GM23338 (cell line): ENCODE data around the gene TOR1B. TPM values are rescaled to one million over a fixed set of nuclear protein-coding genes. Genes with fewer than 3 reads are reported as not detected.

Source experiments
- ATAC-seq: fragments of 200-7000 bp; cut with Tn5 transposase; 3 replicates; pipeline ENCODE4 v1.9.1; 2020
- DNase-seq: peaks from one replicate; pipeline ENCODE4 v3.0.0-alpha.2; 2015; ENCODE audit warnings: low spot score
- H2AFZ ChIP-seq: fragments of 200-600 bp; sonication (generic); 2 replicates; pipeline ENCODE4 v1.8.0; 2016; ENCODE audit warnings: antibody characterized with exemption, mild to moderate bottlenecking, moderate library complexity
- H3F3A ChIP-seq: fragments of 200-600 bp; sonication (generic); replicated peaks from 2 replicates; pipeline ENCODE4 v1.8.0; 2017; ENCODE audit warnings: antibody characterized with exemption, mixed run types, low read depth
- H3K27ac ChIP-seq: fragments of 200-600 bp; sonication (generic); 2 replicates; pipeline ENCODE4 v1.6.1; 2016; ENCODE audit warnings: low read depth
- H3K27me3 ChIP-seq: fragments of 200-600 bp; sonication (generic); 2 replicates; pipeline ENCODE4 v1.8.0; 2016; ENCODE audit warnings: mild to moderate bottlenecking, mixed run types, moderate library complexity; ENCODE audit not compliant: insufficient read depth
- H3K36me3 ChIP-seq: fragments of 200-600 bp; sonication (generic); 2 replicates; pipeline ENCODE4 v1.8.0; 2016; ENCODE audit warnings: mild to moderate bottlenecking; ENCODE audit not compliant: insufficient read depth
- H3K4me1 ChIP-seq: fragments of 200-600 bp; sonication (generic); 2 replicates; pipeline ENCODE4 v1.8.0; 2016; ENCODE audit warnings: mild to moderate bottlenecking, moderate library complexity; ENCODE audit not compliant: insufficient read depth
- H3K4me2 ChIP-seq: fragments of 200-600 bp; sonication (generic); 2 replicates; pipeline ENCODE4 v1.7.1; 2017; ENCODE audit warnings: mixed run types
- H3K4me3 ChIP-seq: fragments of 200-600 bp; sonication (generic); 2 replicates; pipeline ENCODE4 v1.6.1; 2016; ENCODE audit warnings: mixed run types
- H3K79me2 ChIP-seq: fragments of 200-600 bp; sonication (generic); replicated peaks from 2 replicates; pipeline ENCODE4 v1.8.0; 2017; ENCODE audit warnings: mild to moderate bottlenecking; ENCODE audit not compliant: insufficient read depth
- H3K9me2 ChIP-seq: fragments of 200-600 bp; sonication (generic); 2 replicates; pipeline ENCODE4 v1.8.0; 2017; ENCODE audit not compliant: insufficient read depth
- H4K20me1 ChIP-seq: fragments of 200-600 bp; sonication (generic); replicated peaks from 2 replicates; pipeline ENCODE4 v1.8.0; 2017; ENCODE audit warnings: mild to moderate bottlenecking; ENCODE audit not compliant: insufficient read depth
- H3K27ac Mint-ChIP-seq: 2 replicates; pipeline ENCODE4 v1.8.0; 2020; ENCODE audit warnings: inconsistent platforms, mild to moderate bottlenecking, moderate library complexity, mixed read lengths
- H3K27me3 Mint-ChIP-seq: 3 replicates; pipeline ENCODE4 v1.8.0; 2022; ENCODE audit warnings: low read depth, mild to moderate bottlenecking, moderate library complexity, mixed read lengths, inconsistent platforms; ENCODE audit not compliant: insufficient read depth, poor library complexity
- H3K36me3 Mint-ChIP-seq: 3 replicates; pipeline ENCODE4 v1.8.0; 2021; ENCODE audit warnings: low read depth, mild to moderate bottlenecking, inconsistent platforms, moderate library complexity, mixed read lengths
- H3K4me1 Mint-ChIP-seq: 3 replicates; pipeline ENCODE4 v1.8.0; 2020; ENCODE audit warnings: mild to moderate bottlenecking, inconsistent platforms, mixed read lengths
- H3K4me3 Mint-ChIP-seq: 3 replicates; pipeline ENCODE4 v1.8.0; 2021; ENCODE audit warnings: moderate library complexity, mild to moderate bottlenecking, inconsistent platforms, mixed read lengths
- H3K9me3 Mint-ChIP-seq: 3 replicates; pipeline ENCODE4 v1.8.0; 2020; ENCODE audit warnings: moderate library complexity, mild to moderate bottlenecking, inconsistent platforms, mixed read lengths
- CREB1 ChIP-seq: fragments of 250-450 bp; sonication (Bioruptor Pico); IDR thresholded peaks from 2 replicates; pipeline ENCODE4 v1.5.0; 2020; ENCODE audit warnings: low read depth, mild to moderate bottlenecking, moderate library complexity
- EZH2phosphoT487 ChIP-seq: fragments of 200-600 bp; sonication (generic); IDR thresholded peaks from one replicate; pipeline ENCODE4 v1.8.1; 2018; ENCODE audit warnings: antibody characterized with exemption; ENCODE audit not compliant: unreplicated experiment
- NANOG ChIP-seq: IDR thresholded peaks from 2 replicates; pipeline ENCODE4 v1.6.1; 2016; ENCODE audit warnings: antibody characterized with exemption, borderline replicate concordance
- STAT1 ChIP-seq: IDR thresholded peaks from one replicate; pipeline ENCODE4 v1.6.1; 2016; ENCODE audit warnings: antibody characterized with exemption; ENCODE audit not compliant: unreplicated experiment
- ZNF114 ChIP-seq: fragments of 250-450 bp; sonication (Bioruptor Pico); IDR thresholded peaks from 2 replicates; pipeline ENCODE4 v1.5.0; 2020; ENCODE audit warnings: mild to moderate bottlenecking, moderate library complexity
- polyA plus RNA-seq: library from polyadenylated mRNA; unstranded; fragments of >200 nt; fragmentation: Nextera tagmentation; extraction: Ambion mirVana; gene quantifications from 2 replicates; pipeline ENCODE4 v1.2.1, GENCODE V29; 2016
- total RNA-seq: library from RNA; depleted of rRNA; stranded (reverse); fragments of >200 nt; shearing (Covaris generic); gene quantifications from 2 replicates; pipeline ENCODE4 v1.2.3, GENCODE V29; 2014
- TF ChIP-seq, protein P1 (sequence below): IDR thresholded peaks from one replicate; pipeline ENCODE4 v1.6.1; 2018; ENCODE audit warnings: antibody characterized with exemption; ENCODE audit not compliant: unreplicated experiment
- TF ChIP-seq, protein P2 (sequence below): IDR thresholded peaks from 2 replicates; pipeline ENCODE4 v1.6.1; 2016; ENCODE audit warnings: antibody characterized with exemption
- TF ChIP-seq, protein P3 (sequence below), 2 experiments: fragments of 200-600 bp in 1 of 2; sonication (generic) in 1 of 2; conservative IDR thresholded peaks; 2 replicates each; pipeline versions ENCODE4 v1.5.1 to v1.6.1; 2016 to 2017; ENCODE audit warnings: antibody characterized with exemption in 2 of 2, low read depth in 2 of 2, mild to moderate bottlenecking in 2 of 2, moderate library complexity in 1 of 2

Gene TOR1B
- total and polyA plus RNA-seq, 2 experiments from 2014 or later, result 10.6 to 42.4 TPM

DNA sequence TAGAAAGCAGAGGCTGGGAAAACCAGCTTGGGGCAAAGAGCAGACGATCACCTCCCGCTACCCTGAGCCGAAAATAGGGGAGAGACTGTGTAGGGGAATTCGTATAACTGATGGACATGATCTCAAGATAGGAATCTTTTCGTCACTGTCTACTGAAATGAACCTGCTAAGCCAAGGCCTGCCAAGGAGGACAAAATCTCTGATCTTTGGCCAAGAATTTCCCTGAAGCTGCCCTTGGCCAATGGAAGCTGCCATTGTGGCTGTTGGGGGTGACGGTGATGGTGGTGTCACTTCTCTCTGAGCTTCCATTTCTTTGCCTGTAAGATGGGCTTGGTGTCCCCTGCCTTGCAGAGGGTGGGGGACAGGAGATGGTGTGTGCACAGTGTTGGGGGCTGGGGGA lies 46.8 kb upstream of the TOR1B start (continued):
- TF ChIP-seq, protein P1, sequence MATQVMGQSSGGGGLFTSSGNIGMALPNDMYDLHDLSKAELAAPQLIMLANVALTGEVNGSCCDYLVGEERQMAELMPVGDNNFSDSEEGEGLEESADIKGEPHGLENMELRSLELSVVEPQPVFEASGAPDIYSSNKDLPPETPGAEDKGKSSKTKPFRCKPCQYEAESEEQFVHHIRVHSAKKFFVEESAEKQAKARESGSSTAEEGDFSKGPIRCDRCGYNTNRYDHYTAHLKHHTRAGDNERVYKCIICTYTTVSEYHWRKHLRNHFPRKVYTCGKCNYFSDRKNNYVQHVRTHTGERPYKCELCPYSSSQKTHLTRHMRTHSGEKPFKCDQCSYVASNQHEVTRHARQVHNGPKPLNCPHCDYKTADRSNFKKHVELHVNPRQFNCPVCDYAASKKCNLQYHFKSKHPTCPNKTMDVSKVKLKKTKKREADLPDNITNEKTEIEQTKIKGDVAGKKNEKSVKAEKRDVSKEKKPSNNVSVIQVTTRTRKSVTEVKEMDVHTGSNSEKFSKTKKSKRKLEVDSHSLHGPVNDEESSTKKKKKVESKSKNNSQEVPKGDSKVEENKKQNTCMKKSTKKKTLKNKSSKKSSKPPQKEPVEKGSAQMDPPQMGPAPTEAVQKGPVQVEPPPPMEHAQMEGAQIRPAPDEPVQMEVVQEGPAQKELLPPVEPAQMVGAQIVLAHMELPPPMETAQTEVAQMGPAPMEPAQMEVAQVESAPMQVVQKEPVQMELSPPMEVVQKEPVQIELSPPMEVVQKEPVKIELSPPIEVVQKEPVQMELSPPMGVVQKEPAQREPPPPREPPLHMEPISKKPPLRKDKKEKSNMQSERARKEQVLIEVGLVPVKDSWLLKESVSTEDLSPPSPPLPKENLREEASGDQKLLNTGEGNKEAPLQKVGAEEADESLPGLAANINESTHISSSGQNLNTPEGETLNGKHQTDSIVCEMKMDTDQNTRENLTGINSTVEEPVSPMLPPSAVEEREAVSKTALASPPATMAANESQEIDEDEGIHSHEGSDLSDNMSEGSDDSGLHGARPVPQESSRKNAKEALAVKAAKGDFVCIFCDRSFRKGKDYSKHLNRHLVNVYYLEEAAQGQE, result no peak

DNA sequence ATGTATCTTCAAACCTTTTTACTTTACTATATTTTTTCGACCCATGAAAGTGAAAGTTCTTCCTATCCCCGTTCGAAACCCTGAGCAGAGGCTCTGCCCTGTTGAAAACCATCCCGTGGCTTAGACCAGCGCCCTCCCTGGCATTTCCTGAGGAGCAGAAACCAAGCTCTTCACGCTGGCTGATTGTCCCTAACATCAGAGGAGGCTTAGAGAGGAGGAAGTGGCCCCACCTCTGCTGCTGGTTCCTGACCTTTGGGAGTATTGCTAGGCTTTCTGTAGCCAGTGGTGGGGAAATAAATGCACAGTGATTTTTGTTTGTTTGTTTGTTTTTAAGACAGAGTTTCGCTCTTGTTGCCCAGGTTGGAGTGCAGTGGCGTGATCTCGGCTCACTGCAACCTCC lies 45.9 kb upstream of the TOR1B start:
- Histone ChIP-seq H2AFZ (no peak overlapping the region), H3K36me3 (no peaks in the 10 kb centered on the region), H3K4me1 (peaks cover 9% of the 10 kb centered on the region), H3K79me2 (no peaks in the 10 kb centered on the region), H3K27ac (no peak overlapping the region), H3K9me2 (no peaks in the 10 kb centered on the region), H4K20me1 (no peaks in the 10 kb centered on the region), H3K27me3 (no peaks in the 10 kb centered on the region), H3K4me2 (no peak overlapping the region), H3F3A (0 out of 2 replicates have a peak, but pooled peaks cover 4% of the 10 kb centered on the region), H3K4me3 (no peak overlapping the region)
- ATAC-seq (no peak), DNase-seq (peak; percentile 17)
- Mint-ChIP-seq H3K36me3 (no peaks in the 10 kb centered on the region), H3K4me1 (peaks cover 20% of the 10 kb centered on the region), H3K9me3 (no peaks in the 10 kb centered on the region), H3K27me3 (peaks cover 8% of the 10 kb centered on the region), H3K27ac (no peak overlapping the region), H3K4me3 (no peak overlapping the region)
- TF ChIP-seq, protein P2, sequence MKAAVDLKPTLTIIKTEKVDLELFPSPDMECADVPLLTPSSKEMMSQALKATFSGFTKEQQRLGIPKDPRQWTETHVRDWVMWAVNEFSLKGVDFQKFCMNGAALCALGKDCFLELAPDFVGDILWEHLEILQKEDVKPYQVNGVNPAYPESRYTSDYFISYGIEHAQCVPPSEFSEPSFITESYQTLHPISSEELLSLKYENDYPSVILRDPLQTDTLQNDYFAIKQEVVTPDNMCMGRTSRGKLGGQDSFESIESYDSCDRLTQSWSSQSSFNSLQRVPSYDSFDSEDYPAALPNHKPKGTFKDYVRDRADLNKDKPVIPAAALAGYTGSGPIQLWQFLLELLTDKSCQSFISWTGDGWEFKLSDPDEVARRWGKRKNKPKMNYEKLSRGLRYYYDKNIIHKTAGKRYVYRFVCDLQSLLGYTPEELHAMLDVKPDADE, result no peak
- no peak for TF ChIP-seq ZNF114 (CRISPR knock-in tag)
- TF ChIP-seq, protein P1, result no peak
- TF ChIP-seq STAT1, result no peak

DNA sequence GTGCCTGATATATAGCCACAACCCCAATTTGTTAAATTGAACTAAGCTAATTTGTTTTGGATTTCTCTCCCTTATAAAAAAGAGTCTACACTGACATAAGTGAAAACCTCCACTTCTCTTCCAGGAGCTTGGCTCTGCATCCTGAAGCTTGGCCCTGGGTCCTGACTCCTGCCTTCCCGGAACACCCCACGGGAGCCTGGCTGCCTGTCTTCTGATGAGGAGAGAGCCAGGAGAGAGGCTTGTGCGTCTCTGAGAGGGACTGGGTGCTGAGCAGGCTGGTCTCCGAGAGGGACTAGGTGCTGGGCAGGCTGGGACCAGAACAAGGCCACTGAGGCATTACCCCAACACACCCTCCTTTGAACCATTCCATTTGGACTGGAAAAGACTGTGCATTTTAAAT lies 43.7 kb upstream of the TOR1B start:
- Histone ChIP-seq H3K79me2 (no peaks in the 10 kb centered on the region), H2AFZ (no peak overlapping the region), H3K4me3 (no peak overlapping the region), H3K9me2 (no peaks in the 10 kb centered on the region), H3K36me3 (no peaks in the 10 kb centered on the region), H3K27me3 (no peaks in the 10 kb centered on the region), H4K20me1 (no peaks in the 10 kb centered on the region), H3K27ac (no peak overlapping the region), H3K4me2 (no peak overlapping the region), H3F3A (no peaks in the 10 kb centered on the region), H3K4me1 (no peaks in the 10 kb centered on the region)
- Mint-ChIP-seq H3K27me3 (peaks cover 5% of the 10 kb centered on the region), H3K4me1 (peaks cover 6% of the 10 kb centered on the region; the same call in 2 of the 3 replicates), H3K4me3 (no peak overlapping the region), H3K9me3 (no peaks in the 10 kb centered on the region), H3K27ac (no peak overlapping the region), H3K36me3 (no peaks in the 10 kb centered on the region)
- ATAC-seq (no peak), DNase-seq (no peak)
- TF ChIP-seq, protein P2, result no peak
- TF ChIP-seq EZH2phosphoT487 (no peak), ZNF114 (CRISPR knock-in tag) (no peak), NANOG (no peak), CREB1 (CRISPR knock-in tag) (no peak)
- TF ChIP-seq, protein P3, sequence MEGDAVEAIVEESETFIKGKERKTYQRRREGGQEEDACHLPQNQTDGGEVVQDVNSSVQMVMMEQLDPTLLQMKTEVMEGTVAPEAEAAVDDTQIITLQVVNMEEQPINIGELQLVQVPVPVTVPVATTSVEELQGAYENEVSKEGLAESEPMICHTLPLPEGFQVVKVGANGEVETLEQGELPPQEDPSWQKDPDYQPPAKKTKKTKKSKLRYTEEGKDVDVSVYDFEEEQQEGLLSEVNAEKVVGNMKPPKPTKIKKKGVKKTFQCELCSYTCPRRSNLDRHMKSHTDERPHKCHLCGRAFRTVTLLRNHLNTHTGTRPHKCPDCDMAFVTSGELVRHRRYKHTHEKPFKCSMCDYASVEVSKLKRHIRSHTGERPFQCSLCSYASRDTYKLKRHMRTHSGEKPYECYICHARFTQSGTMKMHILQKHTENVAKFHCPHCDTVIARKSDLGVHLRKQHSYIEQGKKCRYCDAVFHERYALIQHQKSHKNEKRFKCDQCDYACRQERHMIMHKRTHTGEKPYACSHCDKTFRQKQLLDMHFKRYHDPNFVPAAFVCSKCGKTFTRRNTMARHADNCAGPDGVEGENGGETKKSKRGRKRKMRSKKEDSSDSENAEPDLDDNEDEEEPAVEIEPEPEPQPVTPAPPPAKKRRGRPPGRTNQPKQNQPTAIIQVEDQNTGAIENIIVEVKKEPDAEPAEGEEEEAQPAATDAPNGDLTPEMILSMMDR (conservative IDR thresholded peaks at IDR 0.05; ENCODE audit: low read depth in 2 of 2), result no peak
